SIG-M5 treated with dmso at 0.1 percent for 504 hours (cell line): ENCODE results near the gene HSD17B14.
A peak's percentile ranks its signal among the peaks of the same experiment; 100 is the strongest.
"Not testable (repeated sequence)": the region's sequence is repeated elsewhere in the genome, so short reads cannot be mapped to it uniquely, and the experiment has no call there.

Experiments
- DNase-seq: peaks from one replicate; lab custom pipeline; 2025; ENCODE audit not compliant: unreplicated experiment; lab: John Stamatoyannopoulos, UW

Gene HSD17B14

DNA sequence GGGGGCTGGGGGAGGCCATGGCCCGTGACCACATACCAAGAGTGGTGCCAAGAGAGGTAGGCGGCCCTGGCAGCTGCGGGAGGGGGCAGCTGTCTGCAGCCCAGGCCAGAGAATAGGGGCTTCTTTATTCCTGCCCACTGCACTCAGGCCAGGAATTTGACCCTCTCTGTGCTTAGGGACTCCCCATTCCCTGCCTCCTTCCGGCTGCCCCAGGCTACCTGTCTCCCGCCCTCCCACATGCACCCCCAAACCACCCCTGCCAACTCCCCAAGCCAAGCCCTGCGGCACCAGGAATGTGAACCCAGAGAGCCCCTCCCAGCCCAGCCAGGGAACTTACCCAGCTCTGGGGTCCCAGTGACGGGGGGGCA, 31.4 kb upstream of the HSD17B14 start:
- DNase-seq: no peak

DNA sequence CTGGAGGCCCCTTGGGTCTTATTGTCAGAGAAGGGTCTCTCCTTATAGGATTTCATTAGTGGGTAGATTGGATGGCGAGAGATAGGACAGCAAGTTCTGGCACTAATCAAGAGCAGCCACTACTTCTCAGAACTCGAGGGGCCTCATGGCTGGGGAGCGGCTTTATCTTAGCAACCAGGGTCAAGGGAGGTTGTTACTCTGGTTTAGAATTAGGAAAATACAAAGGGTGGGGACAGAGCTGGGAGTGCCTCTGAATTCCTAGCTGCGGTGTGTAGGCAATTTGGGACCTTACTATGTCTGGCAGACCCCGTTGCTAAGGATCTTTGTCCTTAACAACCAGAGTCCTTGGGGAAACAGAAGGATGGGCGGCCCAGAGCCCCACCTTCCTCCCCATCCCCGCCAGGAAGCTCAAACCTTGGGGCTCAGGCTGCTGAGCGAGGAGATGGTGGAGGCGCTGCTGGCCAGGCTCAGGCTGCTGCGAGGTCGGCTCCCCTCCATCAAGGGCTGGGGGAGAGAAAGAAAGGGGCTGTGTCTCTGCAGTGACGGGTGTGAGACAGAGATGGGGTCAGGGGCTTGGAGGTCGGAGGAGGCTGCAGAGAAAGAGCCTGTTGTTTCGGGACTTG, 30.9 kb upstream of the HSD17B14 start:
- DNase-seq: no peak

DNA sequence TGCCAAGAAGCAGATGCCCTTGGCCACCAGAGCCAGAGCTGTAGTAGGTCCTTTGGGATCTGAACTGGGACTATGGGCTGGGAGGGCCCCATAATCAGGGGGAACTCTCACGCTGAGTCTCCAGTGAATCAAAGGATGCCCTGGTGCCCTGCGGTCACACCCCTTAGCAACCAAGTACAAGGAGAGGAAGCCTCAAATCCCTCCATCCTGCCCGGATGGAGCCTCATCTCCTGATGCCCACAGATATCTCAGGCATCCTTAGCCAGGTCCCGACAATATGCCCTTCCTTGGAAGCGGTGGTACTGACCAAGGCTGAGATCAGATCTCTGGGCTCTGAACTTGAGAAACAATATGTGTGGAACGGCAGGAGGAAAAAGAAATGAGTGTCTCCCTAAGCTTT, 30.4 kb upstream of the HSD17B14 start:
- DNase-seq: no peak

DNA sequence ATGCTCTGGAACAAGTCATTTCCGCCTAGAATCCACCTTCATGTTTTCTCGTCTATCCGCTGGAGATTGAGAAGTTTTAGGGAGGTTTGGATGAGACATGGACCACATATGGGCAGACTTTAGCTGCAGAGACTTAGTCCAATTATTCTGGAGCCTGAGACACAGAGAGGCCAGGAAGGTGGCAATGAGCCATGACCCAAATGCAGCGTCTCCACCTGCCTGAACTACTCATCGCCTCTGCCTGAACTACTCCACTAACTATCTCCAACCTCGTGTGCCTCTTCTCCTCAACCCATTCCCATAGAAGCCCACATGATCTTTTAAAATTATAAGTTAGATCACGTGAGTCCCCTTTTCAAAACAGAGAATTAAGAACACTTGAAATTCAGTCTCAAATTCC, 26.5 kb upstream of the HSD17B14 start:
- no peak for DNase-seq

DNA sequence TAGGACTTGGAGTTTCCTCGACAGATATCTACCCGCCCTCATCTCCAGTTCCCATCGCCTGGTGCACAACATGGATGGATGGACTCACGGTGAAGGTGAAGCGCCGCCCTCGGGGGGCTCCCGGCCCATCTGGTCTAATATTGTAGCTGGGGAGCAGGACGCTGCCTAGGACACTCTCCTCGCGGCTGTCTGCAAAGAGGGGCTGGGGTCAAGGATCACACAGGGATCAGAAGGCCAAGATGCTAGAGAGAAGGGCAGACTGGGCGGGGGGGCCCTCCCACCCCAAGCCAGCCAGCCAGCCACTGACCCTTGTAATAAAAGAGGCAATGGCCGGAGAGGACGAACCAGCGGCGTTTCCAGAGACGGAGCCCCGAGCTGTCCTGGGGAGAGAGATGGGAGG, 25.0 kb upstream of the HSD17B14 start:
- DNase-seq: no peak

DNA sequence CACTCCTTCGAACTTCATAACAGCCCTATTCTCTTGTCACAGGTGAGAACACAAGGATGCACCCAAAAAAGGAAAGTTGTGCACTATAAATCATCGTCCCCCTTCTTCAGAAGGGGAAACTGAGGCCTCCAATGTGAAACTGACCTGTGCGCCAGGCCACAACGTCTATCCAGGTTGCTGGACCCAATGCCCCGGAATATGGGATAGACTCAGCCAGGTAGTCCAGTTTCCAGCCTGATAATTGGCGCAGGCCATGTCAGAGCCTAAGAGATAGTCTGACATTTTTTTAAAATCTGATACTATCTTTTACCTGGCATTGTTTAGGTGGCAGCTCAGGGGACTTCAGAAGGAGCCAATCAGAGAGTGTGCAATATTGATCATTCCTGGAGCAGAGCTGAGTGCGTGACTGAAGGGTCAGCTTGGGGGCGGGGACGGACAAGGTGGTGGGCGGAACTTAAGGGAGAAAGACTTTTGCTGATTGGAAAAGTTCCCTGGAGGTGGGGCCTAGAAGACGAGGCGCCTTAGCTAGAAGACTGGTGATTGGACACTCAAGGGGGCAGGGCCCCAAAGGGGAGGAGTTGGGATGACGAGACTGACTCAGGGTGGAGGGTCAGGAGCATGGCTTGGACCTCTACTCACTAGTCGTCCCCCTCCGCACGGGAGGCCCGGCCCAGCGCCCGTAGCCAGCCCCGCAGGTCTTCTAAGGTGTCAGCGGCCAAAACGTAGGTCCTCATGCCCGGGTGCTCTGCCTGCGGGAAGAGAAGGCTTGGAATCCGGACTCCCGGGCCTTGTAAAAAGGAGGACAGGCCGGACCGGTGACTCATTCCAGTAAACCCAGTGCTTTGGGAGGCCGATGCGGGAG, 23.7 kb upstream of the HSD17B14 start:
- no peak for DNase-seq

DNA sequence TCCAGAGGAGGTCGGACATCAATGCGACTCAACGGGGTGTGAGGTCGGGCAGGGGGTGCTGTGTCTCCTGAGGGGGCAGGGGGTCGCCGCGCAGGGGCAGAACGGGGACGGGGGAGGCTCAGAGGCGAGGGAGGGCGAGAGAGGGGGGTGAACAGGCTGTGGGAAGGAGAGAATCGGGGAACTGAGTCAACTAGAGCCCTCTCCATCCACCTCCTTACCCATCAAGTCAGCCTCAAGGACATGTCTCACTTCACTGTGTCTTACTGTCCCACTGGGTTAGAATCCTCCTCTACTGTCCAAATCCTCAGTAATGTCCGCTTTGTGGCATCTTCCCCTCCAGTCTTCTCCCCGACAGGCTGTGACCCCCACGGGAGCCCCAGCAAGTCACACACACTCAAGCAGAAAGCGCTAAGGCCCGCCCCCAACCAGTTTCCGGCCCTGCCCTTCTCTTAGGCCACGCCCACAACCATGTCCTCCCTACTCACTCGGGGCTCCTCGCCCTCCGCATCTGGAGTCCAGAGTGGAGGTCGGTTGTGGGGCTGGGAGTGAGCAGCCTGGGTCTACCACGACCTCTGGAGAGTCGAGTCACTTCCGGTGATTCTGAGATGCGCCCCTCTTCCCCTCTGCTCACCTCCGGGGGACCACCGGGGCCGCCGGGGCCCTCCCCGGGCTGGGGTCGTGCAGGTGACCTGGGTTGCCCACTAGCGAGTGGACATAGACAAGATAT, 22.9 kb upstream of the HSD17B14 start:
- DNase-seq: peak; percentile 52

DNA sequence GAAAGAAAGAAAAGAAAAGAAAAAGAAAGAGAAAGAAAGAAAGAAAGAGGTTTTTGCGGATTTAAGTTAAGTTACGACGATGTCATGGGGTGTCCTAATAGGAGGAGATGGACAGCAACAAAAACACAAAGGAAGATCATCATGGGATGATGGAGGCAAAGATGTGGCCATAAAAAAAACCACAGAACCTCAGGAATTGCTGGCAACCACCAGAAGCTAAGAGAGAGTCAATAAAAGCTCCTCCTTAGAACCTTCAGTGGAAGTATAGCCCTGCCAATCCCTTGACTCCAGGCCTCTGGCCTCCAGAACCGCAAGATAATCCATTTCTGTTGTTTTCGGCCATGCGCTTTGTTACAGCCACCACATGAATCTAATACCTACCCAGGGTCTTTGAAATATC, 20.6 kb upstream of the HSD17B14 start:
- no peak for DNase-seq

DNA sequence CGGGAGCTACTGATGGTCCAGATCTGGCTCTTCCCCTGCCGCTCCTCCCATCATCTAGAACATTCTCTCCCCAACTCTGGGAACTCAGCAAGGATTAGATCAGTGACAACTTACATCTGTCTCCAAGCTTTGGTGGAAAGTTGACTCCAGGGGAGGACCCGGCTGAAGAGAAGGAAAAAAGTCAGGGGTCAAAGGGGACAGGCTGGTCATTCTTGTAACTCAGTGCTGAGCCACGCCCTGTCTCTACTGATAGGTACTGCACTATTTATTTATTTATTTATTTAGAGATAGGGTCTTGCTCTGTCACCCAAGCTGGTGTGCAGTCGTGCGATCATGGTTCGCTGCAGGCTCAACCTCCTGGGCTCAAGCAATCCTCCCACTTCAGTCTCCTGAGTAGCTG, 17.8 kb upstream of the HSD17B14 start:
- no peak for DNase-seq

DNA sequence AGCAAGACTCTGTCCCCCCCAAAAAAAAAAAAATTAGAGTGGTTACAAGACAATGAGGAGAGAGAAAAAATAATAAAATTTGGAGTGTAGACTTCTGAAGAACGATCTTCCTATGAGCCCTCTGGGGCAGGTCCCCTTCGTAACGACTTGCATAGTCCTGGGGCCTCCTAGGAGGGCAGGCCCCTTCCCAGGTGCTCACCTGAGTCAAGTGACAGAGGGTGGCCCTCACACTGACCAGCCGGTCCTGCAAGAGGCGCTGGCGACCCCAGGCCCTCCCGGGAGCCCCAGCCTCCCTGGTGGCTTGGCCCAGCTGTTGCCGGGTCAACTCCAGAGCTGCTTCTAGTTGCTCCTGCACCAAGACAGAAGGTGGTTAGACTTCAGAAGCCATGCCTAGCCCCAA, 17.2 kb upstream of the HSD17B14 start:
- no peak for DNase-seq

DNA sequence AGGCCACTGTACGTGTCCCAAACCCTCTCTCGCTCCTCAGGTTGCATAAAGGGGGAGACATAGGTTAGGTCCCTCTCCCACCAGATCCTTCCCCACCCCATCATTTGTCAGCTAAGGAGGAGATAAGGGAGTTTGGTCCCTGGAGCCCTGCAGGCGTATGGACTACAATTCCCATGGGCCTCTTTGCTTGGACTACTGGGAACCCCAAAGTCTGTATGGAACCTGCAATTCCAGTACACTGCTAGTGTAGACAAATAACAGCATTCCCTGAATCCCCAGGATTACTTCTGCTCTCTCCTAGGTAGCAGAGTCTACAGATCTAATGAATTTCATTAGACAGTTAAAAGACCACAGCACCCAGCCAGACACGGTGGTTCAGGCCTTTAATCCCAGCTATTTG, 16.0 kb upstream of the HSD17B14 start:
- no peak for DNase-seq

DNA sequence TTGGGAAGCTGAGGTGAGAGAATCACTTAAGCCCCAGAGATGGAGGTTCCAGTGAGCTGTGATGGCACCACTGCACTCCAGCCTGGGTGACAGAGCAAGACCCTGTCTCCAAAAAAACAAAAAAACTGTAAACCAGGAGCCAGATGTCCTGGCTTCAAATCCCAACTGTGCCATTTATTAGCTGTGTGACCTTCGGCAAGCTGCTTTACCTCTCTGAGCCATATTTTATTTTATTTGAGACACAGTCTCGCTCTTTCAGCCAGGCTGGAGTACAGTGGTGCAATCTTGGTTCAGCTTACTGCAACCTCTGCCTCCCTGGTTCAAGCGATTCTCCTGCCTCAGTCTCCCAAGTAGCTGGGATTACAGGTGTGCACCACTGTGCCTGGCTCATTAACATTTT, 10.4 kb upstream of the HSD17B14 start:
- DNase-seq: not testable (repeated sequence)

DNA sequence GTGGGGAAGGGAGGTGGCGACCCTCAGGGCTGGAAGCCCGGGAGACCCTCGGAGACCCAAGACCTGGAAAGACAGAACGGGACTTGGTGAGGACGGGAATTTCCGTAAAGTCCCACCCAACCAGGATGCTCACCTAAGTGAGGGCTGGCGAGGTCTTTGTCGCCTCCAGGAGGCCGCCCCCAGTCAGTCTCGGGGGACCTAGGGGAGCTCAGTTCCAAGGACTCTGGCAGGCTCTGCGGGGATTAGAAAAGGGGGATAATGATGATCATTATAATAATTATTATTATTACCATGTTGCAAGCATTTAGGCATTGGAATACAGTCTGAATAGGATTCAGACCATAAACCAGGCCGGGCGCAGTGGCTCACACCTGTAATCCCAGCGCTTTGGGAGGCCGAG, 9.1 kb upstream of the HSD17B14 start:
- DNase-seq: no peak

DNA sequence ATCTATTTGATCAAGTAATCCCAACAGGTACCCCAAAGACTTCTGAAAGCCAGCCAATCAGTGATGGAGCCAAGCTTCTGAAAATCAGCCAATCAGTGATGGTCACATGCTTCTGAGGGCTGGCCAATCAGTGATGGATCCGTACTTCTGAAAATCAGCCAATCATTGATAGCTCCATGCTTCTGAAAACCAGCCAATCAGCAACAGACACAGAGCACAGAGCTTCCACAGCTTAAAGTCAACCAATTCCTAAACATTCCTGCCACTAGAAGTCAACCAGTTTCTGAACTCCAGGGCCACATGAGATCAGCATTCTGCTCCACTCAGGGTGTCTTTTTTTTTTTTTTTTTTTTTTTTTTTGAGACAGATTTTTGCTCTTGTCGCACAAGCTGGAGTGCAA, 8.2 kb upstream of the HSD17B14 start:
- no peak for DNase-seq

DNA sequence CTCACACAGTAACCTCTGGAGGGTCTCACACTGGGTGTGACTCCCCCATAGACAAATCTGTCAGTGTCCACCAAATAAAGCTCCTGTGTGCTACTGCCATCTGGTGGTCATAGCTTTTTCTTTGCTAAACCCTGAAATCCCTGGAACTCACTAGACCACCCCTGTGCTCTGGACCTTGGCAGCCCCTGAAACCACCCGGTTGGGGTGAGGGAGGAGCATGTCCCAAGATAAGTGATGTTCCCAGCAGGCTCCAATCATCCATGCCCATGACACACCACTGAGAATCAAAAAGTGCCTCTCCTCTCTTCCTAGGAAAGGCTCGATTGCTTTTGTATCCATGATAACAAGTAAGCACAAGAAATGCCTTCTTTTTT, 6.5 kb upstream of the HSD17B14 start:
- DNase-seq: peak; percentile 54

DNA sequence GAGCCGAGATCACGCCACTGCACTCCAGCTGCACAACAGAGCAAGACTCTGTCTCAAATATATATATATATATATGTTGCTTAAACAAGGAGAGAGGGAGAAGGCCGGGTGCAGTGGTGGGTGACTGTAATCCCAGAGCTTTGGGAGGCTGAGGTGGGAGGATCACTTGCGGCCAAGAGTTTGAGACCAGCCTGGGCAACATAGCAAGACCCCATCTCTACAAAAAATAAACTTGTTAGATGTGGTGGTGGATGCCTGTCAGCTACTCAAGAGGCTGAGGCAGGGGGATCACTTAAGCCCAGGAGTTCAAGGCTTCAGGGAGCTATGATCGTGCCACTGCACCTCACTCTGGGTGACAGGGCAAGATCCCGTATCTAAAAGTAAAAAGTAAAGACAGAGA, 5.3 kb upstream of the HSD17B14 start:
- DNase-seq: no peak

DNA sequence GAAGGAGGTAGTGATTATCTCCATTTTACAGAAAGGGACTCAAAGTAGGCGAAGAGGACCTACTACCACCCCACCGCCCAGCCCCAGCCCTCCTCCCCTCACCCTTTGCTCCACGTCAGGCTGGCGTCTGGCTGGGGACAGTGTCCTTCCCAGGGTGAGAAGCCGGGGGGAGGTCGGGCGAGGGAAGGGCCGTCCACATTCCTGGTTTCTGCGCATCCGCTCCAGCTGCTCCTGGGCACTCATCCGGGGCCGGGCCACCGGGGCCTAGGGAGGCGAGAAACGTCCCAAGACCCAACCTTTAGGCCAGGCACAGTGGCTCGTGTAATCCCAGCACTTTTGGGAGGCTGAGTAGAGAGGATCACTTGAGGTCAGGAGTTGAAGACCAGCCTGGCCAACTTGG, 4.8 kb upstream of the HSD17B14 start:
- DNase-seq: no peak

DNA sequence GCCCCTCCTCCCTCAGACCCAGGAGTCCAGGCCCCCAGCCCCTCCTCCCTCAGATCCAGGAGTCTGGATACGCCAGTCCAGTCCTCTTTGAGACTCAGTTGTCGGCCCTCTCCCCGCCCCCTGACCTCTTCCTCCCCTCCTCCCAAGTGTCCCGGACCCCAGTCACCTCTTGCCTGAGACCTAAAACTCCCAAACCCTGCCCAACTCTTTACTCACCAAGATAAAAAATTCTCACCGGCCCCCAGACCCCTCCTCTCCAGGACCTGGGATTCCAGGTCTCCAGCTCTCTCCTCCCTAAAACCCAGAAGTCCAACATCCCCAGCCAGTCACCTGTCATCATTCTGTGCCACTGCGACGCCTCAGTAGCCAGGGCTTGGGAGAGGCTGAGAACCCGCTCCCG, 1.4 kb upstream of the HSD17B14 start:
- DNase-seq: no peak

DNA sequence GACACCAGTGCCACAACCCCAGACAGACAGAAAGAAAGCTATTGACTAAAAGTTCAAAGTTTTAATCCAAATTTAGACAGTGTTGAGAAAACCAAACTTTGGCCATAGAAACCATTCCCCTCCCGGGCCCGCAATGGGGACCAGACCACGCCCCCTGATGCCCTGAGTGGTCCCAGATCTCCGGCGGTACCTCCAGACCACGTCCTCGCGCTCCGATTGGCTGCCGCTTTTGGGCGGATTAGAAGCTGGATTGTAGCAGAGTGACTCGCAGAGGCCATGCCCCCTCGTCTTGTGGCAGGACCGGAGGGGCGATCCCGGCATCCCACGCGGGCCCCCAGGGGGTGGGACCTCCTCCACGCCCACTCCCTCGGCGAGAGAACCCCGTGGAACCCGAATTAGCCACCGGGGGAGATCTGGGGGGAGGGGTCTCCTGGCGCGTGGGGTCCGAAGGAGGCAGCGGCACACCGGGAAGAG, 797 bp upstream of the HSD17B14 start:
- DNase-seq: peak; percentile 71

DNA sequence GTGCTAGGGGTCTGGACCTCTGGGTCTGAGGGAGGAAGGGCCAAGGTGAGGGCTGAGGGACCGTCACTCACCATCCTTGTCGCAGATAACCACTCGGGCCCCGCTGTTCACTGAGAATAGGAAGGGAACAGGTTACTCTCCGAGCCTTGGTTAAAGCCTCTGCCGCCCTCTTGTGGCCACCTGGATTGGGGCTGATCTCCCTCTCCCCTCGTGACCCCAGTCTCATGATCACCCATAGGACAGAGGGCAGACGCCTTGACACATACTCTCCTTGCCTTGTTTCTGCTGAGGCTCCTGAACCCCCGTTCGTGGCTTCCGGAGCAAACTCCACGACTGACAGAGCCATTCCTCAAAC, 580 bp downstream of the HSD17B14 start:
- DNase-seq: peak; percentile 83

DNA sequence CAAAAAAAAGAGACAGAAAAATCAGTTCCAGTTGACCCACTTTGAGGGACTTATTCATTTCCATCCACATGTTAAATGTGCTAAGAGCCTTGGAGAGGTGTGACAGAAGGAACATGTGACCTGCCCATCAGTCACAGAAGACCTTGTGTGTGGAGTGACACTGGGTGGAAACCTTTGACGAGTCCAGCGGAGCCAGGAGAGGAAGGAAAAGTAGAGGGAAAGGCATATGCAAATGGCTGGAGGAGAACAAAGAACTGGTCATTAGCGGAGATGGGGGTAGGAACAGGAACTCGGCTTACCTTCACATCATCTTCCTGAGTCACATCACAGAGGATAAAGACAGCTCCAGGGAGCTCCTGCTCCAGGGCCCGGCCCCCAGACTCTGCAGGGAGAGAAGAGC, 2.3 kb downstream of the HSD17B14 start:
- DNase-seq: no peak

DNA sequence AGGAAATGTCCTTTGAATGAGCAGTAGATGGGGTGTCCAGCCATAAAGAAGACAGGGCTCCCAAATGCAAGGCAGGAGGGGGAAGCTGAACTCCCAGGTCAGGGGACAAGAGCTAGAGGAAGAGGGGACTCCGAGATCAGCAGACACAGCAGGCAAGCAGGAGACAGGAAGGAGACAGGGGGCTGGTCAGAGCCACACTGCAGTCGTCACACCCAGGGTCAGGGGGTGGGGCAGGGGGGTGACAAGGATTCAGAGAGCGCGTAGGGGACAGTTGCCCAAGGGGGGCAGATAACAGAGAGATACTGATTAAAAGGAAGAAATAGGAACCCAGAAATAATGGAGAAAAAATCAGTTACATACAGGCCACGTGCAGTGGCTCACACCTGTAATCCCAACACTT, 3.2 kb downstream of the HSD17B14 start:
- DNase-seq: no peak
